ENCODE data around the gene ATP2C2.
"Not testable (repeated sequence)": the region's sequence is repeated elsewhere in the genome, so short reads cannot be mapped to it uniquely, and the experiment has no call there.

The ATP2C2 gene

GRCh38 chr16:84341528-84342295, 26.6 kb upstream of the ATP2C2 start:
- no peak for DNase-seq

DNA sequence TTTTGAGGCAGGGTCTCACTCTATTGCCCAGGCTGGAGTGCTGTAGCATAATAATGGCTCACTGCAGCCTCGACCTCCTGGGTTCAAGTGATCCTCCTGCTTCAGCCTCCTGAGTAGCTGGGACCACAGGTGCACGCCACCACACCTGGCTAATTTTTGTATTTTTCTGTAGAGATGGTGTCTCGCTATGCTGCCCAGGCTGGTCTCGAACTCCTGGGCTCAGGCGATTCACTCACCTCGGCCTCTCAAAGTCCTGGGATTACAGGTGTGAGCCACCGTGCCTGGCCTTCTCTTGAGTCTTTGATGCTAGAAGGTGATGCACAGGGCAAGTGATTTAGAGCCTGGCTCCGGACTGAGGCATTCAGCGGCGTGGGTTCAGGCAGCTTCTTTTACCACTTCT, 24.5 kb upstream of the ATP2C2 start:
- DNase-seq: not testable (repeated sequence)

DNA sequence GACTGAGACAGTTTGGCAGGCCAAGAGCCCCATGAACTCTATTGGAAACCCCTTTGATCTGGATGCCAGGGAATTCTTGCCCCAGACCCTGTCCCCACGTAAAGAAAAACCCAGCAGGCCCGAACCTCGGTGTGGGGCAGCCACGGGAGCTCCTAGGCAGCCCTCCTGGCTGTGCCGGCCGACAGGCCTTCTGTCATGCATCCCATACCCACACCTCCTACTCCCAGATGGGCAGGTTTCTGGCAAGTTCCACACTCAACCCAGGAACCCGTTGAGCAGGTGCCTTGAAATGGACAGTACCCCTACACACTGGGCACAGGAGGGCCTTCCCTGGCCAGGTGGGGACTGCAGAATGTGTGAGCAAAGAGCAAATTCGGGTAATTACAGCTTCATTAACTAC, 23.6 kb upstream of the ATP2C2 start:
- DNase-seq: no peak

DNA sequence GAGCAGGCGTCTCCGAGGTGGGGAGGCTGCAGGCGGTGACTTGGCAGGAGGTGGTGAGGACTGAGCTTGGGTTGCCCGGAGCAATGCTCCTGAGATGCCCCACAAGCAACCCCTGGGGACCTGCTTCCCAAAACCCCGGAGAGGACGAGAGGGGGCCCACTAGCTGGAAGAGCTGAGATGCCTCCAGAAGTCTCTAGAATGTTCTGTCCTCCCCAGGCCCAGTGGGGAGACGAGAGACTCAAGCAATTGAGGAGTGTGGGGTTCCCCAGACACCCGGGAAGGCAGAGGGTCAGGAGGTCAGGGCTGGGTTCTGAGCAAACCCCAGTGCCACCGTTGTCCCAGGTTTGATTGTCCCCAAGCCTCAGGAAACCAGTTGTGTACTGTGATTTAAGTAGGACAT, 21.2 kb upstream of the ATP2C2 start:
- DNase-seq: no peak

DNA sequence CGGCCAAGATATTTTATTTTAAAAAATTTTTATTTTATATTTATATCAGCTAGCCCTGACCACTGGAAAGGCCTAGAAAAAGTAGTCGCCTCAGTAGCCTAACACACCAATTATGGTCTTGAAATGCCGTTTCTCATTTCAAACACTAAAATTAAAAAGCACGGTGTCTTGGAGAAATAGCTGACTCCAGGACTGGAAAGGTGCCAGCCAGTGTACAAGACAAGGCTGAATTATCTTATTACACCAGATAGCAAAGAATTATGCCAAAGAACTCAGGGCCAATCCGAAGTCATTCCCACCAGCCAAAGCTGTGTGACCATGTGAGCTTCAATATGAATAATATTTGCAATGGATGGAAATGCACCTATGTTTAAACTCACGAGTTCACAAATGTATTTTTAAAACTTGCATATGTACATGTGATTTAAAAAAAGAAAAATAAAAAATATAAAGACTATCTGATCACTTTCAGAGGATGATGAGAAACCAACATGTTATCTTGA, 19.9 kb upstream of the ATP2C2 start:
- no peak for DNase-seq

DNA sequence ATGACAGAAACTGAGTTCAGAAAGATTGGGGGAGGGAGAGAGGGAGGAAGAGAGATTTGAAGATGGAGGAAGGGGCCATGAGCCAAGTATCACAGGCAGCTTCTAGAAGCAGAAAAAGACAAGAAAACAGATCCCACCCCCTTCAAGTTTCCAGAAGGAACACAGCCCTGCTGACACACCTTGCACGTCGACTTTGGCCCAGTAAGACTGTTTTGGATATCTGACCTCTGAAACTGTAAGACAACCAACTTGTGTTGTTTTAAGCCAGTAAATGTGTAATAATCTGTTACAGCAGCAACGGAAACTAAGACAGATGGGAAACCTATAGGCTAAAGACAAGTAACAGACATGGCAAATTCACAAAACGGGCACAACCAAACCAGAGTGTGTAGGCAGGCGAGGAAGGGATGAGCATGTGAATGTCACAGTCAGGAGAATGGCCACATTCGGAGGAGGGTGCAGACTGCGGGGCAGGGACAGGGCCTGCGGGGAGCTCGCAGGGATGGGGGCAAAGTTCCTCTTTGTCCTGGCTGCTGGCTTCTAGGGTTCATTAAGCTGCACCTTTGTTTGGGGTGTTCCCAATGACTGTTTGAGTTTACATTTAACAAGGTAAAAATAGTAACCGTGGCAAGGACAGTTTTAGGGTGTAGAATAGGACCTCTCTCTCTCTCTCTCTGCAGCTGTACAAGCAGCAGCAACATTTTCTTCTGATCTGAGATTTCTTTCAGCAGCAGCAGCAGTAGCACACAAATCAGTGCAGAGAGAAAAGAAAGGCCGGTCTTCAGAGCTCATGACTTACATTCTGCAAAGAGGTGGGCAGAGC, 18.3 kb upstream of the ATP2C2 start:
- no peak for DNase-seq

GRCh38 chr16:84350685-84351400, 17.5 kb upstream of the ATP2C2 start:
- no peak for DNase-seq

- no peak for DNase-seq
Observed at GRCh38 chr16:84351630-84352029, 16.7 kb upstream of the ATP2C2 start.

DNA sequence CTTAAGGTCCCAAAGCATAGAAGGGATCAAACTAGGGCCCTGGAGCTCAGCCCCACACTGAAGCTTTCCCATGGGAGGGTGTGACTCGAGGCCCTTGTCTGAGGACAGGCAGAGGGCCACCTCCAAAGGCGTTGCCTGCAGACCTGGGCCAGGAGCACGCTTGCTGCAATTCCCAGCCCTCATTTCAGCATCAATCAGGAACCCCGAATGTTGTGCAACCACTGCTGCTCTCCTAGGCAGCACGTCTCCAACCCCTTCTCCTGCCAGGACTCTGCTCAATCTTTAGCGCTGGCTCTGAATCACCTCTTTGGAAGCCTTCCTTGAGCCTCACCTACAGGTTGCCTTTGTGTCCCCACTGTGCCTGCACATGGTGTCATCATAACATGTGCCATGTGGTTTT, 14.0 kb upstream of the ATP2C2 start:
- DNase-seq: no peak

GRCh38 chr16:84355149-84355548, 13.2 kb upstream of the ATP2C2 start:
- no peak for DNase-seq

DNA sequence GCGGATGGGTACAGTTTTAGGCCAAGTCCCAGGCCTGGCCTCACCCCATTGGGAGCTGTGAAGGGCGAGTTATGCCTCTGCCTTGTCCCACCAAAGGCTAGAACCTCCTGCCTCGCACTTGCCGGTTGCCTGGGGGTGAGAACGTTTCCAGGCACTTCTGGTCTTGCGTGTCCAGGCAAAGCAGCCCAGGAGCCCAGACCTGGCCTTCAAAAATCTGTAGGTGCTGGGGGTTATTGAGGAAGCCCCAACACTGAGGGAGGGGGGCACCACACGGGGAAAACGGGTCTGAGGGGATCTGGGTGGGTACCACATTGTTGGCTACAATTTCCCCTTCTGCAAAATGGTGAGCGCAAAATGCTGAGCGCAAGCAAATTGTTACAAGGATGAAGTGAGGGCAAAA, 12.2 kb upstream of the ATP2C2 start:
- no peak for DNase-seq

- DNase-seq: no peak
Observed at GRCh38 chr16:84356591-84357116, 11.7 kb upstream of the ATP2C2 start.

GRCh38 chr16:84357191-84357651, 11.1 kb upstream of the ATP2C2 start:
- no peak for DNase-seq

DNA sequence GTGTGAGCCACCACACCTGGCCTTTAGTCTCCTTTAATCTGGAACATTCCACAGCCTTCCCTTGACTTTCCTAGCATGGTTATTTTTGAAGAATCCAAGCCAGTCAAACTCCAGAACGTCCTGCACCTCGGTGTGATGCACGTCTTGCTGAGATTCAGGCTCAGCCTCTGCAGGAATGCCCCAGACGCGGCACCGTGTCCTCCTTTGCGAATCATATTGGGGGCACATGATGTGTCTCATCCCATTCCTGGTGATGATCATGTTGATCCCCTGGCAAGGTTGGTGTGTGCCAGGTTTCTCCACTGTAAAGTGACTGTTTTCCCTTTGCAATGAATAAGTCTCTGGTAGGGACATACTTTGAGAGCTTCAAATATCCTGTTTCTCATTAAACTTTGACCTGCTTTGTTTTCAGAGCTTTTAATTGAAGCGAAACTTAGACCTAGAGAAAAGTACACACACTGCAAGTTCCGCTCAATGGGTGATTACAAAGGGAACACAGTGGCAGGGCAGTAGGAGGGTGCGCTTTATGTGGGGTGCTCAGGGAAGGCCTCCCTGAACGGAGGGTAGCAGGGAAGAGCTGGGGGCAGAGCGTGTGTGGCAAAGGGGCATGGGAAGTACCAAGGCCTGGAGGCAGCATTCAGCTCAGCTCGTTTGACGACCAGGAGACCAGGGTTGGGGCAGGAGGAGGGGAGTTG, 9.6 kb upstream of the ATP2C2 start:
- no peak for DNase-seq

- no peak for DNase-seq
Observed at GRCh38 chr16:84359326-84359725, 9.0 kb upstream of the ATP2C2 start.

GRCh38 chr16:84360170-84360569, 8.2 kb upstream of the ATP2C2 start:
- no peak for DNase-seq

DNA sequence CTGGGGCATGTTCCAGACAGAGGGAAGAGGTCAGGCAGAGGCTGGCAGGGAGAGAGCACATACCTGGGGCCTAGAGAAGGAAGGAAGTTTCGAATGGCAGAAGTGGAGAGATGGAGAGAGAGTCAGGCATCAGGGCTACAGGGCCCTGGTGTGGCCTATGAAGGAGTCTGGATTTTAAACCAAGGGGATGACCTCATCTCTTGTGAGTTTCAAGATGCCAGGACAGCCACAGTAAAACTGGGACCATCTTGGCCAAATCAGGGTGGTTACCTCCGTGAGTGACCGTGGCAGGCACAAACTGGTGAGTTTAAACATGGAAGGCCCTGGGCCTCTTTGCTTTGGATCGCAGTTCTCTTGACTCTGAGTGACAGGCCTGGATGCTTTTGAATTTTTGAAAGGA, 7.6 kb upstream of the ATP2C2 start:
- no peak for DNase-seq

GRCh38 chr16:84361546-84361945, 6.8 kb upstream of the ATP2C2 start:
- DNase-seq: no peak

DNA sequence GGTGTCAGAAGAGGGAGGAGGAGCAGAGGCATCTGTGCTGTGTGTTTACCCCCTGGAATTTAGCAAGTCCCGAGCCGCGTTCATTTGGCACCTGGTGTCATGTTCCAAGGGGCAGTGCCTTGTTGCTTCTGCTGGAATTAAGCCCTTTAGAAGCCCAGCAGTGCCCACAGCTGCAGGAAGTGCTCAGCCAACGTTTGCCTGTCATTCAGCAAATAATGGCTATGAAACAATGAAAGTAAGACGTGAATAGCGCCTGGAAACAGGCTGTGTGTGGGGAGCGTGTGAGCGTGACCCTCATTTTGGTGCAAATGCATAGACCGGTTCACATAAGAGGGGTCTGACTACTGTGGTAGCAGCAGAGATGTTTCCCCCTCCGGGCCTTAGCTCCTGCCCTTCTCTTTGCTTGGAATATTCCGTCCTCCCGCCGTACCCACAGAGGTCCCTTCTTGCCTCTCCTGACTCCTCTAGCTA, 5.8 kb upstream of the ATP2C2 start:
- DNase-seq: no peak

DNA sequence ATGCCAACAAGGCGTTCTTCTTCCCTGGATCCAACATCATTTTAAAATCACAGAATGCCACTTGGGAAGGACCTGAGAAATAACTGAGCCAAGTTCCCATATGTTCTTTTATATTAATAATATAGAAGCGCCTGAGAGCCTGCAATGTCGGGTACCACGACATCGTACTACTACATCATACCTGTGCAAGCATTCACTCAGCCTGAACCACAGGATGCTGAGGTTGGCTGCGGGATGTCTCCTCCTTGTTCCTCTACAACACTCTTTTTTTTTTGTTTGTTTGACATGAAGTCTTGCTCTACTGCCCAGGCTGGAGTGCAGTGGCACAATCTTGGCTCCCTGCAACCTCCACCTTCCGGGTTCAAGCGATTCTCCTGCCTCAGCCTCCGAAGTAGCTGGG, 2.1 kb upstream of the ATP2C2 start:
- DNase-seq: no peak

- no peak for DNase-seq
Observed at GRCh38 chr16:84367297-84367680, 1.0 kb upstream of the ATP2C2 start.

- no peak for DNase-seq
Observed at GRCh38 chr16:84367750-84368307, 509 bp upstream of the ATP2C2 start.

Measured in NCI-H1436 treated with DMSO at 0.1 percent for 48 hours (cell line).